ENCODE results near the gene TMED1.

Gene TMED1

DNA sequence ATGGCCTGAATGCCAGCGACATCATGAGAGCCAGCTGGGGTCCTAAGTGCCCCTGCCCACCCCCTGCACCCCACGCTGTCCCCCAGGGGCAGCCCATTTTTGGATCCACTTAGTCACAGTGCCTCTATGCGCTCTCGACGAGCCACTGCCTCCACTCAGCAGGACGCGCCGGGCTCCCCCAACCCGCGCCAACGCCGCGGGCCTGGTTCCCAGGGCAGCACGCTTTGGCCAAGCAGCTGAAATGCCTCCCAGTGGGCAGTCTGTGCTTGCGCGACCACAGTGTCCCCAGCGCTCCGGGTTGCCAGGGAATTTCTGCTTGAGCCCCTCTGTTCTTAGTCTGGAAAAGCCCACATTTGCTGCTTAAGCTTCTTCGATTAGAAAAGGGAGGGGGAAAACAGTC lies 39.4 kb downstream of the TMED1 start:
- DNase-seq (ENCODE audit: low read depth) = no peak
- H3K4me3 ChIP-seq (replicated peaks; ENCODE audit: low read depth, low read length) = no peak overlapping the region
- TF ChIP-seq, protein P1, sequence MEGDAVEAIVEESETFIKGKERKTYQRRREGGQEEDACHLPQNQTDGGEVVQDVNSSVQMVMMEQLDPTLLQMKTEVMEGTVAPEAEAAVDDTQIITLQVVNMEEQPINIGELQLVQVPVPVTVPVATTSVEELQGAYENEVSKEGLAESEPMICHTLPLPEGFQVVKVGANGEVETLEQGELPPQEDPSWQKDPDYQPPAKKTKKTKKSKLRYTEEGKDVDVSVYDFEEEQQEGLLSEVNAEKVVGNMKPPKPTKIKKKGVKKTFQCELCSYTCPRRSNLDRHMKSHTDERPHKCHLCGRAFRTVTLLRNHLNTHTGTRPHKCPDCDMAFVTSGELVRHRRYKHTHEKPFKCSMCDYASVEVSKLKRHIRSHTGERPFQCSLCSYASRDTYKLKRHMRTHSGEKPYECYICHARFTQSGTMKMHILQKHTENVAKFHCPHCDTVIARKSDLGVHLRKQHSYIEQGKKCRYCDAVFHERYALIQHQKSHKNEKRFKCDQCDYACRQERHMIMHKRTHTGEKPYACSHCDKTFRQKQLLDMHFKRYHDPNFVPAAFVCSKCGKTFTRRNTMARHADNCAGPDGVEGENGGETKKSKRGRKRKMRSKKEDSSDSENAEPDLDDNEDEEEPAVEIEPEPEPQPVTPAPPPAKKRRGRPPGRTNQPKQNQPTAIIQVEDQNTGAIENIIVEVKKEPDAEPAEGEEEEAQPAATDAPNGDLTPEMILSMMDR (IDR thresholded peaks at IDR 0.05; ENCODE audit: low read length, missing control alignments) = no peak

DNA sequence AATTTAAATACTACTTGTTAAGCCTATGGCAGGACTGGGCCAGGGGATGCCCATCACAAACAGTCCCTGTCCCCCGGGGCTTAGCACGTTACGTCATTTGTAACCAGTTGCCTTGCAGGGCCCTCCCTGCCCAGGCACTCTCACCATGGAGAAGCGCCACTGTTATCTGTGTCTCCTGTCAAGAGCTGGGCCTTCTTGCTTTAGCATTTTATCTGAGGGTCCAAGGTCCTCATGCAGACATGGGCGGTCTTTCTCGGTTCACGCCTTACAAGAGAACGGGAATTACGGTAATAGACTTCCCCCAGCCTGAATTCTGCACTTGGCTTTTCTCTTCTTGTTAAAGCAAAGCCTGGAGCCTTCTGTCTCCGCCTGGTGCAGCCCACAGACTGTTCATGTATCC lies 46.1 kb downstream of the TMED1 start:
- TF ChIP-seq, protein P1 (IDR thresholded peaks at IDR 0.05; ENCODE audit: low read length, missing control alignments) = no peak
- H3K4me3 ChIP-seq (replicated peaks; ENCODE audit: low read depth, low read length) = no peak overlapping the region
- no peak for DNase-seq (ENCODE audit: low read depth)

DNA sequence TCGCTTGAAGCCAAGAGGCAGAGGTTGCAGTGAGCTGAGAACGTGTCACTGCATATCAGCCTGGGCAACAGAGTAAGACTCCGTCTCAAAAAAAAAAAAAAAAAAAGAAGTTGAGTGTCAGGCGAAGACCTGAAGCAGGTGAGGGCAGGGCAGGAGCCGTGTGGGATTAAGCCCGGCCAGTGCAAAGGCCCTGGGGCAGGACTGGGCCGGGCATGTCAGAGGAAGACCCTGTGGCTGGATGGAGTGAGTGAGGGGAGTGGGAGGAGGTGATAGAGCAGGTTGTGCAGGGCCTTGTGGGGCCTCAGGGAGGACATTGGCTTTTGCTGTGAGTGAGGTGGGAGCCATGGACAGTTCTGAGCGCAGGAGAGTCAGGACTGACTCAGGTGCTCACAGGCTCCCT lies 47.9 kb downstream of the TMED1 start:
- TF ChIP-seq, protein P1 (IDR thresholded peaks at IDR 0.05; ENCODE audit: low read length, missing control alignments) = no peak

DNA sequence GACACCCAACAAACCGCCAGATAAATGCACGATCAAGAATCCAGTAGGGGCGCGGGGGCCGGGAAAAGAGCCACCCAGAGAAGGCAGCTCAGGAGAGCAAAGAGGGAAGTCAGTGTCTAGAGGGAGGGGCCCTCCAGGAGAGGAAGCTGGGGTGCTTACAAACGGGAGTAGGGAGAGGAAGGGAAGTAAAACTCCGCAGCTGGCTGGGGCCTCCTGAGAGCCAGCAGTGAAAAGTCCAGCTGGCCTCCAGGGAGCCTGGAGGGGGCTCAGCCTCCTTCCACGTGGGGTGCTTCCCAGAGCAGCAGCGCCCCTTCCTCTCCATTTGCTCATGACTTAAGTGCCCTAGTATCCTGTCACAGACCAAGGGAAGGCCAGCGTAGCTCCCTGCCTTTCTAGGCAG lies 51.8 kb downstream of the TMED1 start:
- DNase-seq (ENCODE audit: low read depth) = no peak
- TF ChIP-seq, protein P1 (IDR thresholded peaks at IDR 0.05; ENCODE audit: low read length, missing control alignments) = no peak
- no peak overlapping the region for H3K4me3 ChIP-seq (replicated peaks; ENCODE audit: low read depth, low read length)

More for the DNA sequence above, 47.9 kb downstream of the TMED1 start:
- no peak overlapping the region for H3K4me3 ChIP-seq (replicated peaks; ENCODE audit: low read depth, low read length)
- DNase-seq (ENCODE audit: low read depth) = no peak

DNA sequence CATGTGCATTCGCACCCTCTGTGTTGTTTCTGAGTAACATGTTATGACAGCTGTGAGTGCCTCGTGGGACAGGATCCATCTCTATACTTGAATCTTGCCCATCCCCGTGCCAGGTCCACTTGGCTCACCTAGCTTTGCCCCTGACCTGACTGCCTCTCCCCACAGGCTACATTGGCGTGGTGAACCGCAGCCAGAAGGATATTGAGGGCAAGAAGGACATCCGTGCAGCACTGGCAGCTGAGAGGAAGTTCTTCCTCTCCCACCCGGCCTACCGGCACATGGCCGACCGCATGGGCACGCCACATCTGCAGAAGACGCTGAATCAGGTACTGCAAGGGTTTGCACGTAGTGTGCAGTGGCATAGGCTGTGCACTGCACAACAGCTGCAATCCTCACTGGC lies 53.2 kb downstream of the TMED1 start:
- no peak for DNase-seq (ENCODE audit: low read depth)
- TF ChIP-seq, protein P1 (IDR thresholded peaks at IDR 0.05; ENCODE audit: low read length, missing control alignments) = no peak
- no peak overlapping the region for H3K4me3 ChIP-seq (replicated peaks; ENCODE audit: low read depth, low read length)
